ENCODE data around the gene SPTLC3.

DNA sequence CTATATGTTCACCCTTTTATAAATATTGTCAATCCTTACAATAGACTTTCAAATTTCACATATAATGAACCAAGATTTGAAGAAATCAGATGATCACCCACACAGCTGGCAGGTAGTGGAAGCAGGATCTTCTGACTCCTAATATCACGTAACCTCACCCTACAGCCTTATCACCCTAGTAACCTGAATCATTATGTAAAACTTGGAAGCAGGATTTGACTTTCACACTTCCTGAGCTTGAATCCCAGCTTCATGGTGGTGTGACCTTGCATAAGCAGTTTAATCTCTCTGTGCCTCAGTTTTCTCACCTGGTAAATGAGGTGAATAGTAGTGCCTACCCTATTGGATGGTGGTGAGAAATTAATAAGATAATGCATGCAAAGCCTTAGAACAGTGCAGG, 16.4 kb downstream of the SPTLC3 start:
- TF ChIP-seq, protein P1, sequence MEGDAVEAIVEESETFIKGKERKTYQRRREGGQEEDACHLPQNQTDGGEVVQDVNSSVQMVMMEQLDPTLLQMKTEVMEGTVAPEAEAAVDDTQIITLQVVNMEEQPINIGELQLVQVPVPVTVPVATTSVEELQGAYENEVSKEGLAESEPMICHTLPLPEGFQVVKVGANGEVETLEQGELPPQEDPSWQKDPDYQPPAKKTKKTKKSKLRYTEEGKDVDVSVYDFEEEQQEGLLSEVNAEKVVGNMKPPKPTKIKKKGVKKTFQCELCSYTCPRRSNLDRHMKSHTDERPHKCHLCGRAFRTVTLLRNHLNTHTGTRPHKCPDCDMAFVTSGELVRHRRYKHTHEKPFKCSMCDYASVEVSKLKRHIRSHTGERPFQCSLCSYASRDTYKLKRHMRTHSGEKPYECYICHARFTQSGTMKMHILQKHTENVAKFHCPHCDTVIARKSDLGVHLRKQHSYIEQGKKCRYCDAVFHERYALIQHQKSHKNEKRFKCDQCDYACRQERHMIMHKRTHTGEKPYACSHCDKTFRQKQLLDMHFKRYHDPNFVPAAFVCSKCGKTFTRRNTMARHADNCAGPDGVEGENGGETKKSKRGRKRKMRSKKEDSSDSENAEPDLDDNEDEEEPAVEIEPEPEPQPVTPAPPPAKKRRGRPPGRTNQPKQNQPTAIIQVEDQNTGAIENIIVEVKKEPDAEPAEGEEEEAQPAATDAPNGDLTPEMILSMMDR (conservative IDR thresholded peaks at IDR 0.05 in 1 of 2, IDR thresholded peaks at IDR 0.05 in 1 of 2; ENCODE audit: low read depth in 1 of 2, low read length in 2 of 2): no peak
- TF ChIP-seq EZH2 (IDR thresholded peaks at IDR 0.05; ENCODE audit: low read length, missing control alignments): no peak

Measured in fibroblast of lung (primary cell).